Stimulated activated CD8-positive, alpha-beta memory T cell treated with anti-CD3 and anti-CD28 coated beads, Interleukin-12 subunit alpha, Interleukin-12 subunit beta, amount 100 ng/mL, for 24 hours (primary cell): ENCODE data around the gene SH3BGRL3.

Experiments
- DNase-seq: peaks from one replicate; pipeline ENCODE4 v3.0.0-alpha.2; 2020; ENCODE audit errors: extremely low read depth

Gene SH3BGRL3

DNA sequence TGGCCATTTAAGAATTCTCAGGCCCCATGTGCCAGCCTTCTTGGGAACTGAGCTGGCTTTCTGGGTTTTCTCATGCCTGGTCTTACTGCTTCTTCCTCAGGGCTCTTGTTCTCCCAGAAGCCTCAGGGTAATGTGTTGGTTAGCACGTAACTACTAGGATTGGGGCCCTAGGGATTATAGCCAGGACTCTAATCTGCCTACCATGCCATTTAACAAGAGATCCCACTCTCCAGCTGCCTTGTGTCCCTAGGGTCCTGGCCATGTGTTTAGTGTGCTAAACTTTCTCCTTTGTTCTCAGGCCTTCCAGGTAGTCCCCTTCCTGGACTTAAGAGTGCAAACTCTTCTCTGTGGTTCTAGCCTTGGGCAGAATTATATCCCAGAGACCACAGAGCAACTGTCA lies 2.2 kb upstream of the SH3BGRL3 start:
- no peak for DNase-seq

DNA sequence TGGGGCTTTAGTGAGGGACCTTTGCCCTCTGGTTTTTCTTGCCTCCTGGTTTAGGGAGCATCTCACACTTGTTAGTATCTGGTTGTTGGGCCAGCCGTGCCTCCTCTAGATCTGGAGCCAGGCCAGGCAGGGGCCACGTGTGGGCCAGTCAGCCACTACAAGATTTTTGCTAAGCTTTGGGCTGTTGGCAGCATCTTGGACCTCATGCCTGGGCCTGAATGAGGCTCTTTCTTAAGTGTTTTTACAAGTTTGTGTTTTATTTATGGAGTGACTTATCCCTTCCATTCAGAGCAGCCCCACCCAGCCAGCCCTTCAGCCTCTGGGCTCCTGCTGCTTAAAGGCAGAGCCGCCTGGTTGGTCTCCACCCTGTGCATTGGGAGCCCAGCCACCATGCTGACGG lies 1.6 kb upstream of the SH3BGRL3 start:
- no peak for DNase-seq

DNA sequence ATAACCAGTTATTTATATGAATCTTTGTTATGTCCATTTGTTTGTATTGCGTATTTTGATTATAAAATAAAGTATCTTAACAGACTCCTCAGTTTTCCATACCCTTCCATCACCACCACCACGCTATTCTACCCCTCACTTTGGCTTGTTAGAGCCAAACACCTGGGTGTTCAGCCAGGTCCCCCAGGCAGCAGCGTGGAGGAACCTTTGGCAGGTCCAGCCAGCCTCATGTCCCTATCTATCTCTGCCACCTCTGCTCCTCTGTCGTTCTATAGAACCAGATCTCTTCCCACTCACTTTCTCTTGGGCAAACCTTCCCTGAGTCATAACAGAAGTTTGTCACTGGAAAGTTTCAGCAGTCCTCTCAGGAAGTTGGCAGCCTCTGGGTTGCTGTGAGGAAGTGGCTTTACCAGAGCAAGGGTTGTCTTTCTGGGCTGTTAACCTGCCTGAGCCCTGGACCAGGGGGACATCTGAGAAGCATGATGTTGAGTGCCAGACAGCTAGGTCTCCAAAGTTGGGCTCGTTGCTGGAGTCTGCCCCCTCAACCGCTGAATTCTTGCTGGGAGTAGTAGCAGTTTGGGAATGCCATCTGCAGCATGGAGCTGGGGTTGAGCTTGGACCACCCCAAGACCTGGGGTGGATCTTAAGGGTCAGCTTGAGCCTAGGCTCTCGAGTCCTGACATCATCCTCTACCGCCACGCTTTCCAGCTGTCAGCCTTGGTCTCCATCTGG lies 996 bp upstream of the SH3BGRL3 start:
- DNase-seq, result no peak

DNA sequence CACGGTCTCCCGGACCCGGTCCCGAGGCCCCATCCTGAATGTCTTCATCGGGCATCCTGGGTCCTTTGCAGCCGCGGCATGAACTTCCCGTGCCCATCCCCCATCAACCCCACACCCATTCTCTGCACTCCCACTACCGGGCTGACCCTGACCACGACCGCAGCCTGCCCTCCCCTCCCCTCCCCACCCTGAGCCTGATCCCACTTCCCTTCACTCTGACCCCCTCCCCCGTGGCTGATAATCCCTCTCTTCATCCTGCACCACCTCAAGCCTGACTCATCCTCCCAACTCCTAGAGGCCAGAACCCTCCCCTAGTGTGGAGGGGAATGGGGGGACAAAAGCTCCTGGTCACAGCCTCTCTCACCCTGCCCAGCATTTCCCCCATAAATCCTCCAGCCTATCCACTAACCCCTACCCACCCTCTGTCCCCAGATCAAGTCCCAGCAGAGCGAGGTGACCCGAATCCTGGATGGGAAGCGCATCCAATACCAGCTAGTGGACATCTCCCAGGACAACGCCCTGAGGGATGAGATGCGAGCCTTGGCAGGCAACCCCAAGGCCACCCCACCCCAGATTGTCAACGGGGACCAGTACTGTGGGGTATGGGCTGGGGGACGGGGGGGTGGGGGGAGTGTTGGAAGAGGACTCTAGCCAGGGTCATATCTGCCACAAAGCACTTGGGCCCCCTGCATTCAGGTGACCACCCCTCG lies 602 bp downstream of the SH3BGRL3 start:
- DNase-seq, result no peak

DNA sequence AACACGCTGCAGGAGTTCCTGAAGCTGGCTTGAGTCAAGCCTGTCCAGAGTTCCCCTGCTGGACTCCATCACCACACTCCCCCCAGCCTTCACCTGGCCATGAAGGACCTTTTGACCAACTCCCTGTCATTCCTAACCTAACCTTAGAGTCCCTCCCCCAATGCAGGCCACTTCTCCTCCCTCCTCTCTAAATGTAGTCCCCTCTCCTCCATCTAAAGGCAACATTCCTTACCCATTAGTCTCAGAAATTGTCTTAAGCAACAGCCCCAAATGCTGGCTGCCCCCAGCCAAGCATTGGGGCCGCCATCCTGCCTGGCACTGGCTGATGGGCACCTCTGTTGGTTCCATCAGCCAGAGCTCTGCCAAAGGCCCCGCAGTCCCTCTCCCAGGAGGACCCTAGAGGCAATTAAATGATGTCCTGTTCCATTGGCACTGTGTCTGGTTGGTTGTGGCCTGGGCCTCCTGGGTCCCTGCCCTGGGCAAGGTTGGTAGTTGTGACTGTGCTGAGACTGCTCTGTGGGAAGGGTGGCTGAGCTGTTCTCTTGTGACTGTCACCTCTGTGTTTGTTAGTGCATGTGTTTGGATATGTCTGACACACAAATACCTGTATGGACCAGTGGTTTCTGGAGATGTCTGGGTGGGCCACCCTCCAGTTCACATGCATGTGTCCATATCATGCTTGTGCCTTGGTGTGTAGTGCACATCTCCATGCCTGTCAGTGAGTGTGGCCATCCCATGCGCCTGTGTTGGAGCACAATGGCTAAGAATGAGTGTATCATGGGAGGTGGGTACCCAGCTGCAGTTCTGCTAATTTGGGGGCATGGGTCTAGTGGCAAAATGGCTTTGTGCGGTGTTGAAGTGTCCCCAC lies 1.4 kb downstream of the SH3BGRL3 start:
- DNase-seq, result no peak

DNA sequence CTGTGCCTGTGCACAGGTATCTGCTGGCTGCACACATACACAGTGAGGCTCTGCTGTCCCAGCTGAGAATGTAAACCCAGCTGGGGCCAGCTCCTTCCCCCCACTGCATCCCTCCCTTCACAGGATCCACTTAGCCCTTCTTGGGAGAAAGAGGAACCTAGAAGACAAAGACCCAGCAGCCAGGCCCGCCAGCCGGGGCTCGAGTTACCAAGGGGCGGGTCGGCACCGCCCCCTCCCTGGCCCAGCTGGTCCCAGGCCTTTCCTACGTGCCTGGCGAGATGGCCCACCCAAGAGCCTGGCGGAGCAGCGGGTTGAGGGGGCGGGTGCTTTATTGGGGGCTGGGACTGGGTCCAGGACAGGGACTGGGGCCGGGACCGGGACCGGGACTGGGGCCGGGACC lies 2.1 kb downstream of the SH3BGRL3 start:
- no peak for DNase-seq

DNA sequence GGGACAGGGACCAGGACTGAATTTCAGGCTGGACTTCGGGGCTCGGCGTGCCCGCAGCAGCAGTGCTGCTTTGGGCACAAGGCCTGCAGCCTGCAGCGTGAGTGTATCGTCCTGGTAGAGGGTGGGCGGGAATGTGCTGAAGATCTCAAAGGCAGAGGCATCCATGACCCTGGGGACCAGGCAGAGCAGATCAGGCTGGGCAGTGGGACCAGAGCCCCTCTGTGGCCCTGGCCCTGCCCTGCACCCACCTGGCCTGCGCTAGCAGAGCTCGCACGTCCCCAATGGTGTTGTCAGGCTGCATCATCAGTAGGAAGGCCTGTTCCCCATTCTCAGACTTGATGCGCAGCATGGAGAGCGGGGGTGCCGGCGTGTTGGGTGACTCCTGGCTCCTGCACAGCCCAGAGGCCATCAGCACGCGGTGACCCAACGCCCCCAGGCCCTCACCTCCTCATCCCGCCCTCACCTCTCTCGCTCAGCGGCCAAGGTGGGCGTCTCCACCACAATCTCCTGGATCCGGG lies 2.6 kb downstream of the SH3BGRL3 start:
- no peak for DNase-seq

DNA sequence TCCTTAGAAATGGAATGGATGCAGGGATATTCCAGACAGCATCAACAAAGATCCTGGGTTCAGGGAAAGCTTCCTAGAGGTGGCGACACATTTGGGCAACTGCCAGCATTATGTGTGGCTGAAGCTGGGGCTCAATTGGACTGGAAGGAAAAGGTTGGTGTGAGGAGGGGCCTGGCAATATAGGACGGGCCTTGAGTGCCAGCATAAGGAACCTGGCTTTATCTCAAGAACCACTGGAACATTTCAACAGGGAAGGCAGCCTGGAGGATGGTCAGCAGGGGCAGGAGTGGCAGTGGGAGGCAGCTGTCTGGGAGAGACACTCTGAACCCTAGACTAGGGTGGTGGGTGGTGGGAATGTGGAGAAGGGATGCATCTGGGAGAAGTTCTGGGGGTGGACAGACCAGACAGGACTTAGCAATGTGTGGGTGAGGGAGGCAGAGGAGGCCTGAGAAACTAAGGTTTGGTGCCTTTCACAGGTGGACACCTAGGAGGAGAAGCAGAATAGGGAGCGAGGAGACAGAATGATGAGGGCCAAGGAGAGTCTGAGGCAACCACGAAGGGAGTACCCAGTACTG lies 3.5 kb downstream of the SH3BGRL3 start:
- DNase-seq, result no peak

DNA sequence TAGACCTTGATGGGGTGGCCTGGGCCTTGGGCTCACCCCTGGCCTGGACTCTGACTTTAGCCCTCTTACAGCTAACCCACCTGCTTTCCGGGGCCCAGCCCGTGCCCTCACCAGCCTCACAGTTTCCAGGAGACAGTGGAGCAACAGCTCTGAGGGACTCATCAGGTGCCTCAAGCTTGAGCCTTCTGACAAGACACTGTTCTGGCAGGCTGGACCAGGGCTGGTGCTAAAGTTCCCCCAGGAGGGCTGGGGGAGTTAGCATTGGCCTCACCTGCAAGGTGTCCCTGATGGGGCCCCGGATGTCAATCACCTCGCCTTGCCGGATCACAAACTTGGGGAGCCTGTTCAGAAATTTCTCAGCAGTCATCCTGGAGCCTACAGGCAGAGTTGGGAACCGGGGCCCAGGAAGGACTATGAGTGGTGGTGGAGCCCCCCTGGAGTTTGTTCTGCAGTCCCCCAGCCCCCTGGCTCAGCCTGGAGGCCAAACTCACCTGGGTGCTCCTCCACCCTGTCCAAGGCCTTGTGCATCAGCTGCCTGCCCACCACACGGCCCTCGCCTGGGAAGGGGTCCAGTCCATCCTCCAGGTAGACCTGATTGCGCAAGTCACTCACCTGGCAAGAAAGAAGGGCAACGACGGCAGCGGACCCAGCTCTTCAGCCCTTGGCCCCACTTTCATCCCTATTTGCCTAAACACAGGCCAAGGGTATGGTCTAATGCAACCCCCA lies 4.1 kb downstream of the SH3BGRL3 start:
- no peak for DNase-seq

DNA sequence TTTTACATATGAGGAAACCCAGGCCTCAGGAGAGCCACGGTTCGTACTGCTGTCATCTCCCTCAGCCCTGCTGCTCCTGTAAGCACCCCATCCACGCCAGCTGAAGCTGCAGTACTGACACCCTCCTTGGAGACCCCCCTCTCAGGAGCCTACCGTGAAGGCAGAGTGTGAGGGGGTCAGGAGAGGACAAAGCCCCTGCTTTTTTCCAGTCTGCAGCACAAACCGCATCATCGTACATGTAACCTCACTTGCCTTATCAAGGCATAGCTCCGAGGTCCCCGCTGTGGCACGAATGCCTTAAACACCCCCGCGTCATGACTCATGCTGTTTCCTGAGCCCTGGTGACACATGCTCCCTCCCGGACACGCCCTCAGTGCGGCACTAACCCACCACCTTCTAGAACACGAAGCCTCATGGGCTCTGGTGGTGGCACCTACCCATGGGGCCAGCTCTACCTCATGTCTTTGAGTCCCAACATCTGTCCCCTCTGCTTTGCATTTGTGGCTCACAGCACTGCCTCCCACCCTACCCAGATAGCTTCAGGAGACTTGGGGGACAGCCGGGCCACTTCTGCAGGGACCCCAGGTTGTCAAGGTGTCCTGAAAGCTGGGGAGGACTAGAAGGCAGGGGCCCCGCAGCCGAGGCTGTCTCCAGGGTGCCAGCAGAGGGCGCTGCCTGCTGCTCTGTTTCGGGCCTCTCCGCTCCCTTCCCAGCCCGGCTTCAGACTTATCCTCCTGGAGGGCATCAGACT lies 4.9 kb downstream of the SH3BGRL3 start:
- DNase-seq, result peak; percentile 90

DNA sequence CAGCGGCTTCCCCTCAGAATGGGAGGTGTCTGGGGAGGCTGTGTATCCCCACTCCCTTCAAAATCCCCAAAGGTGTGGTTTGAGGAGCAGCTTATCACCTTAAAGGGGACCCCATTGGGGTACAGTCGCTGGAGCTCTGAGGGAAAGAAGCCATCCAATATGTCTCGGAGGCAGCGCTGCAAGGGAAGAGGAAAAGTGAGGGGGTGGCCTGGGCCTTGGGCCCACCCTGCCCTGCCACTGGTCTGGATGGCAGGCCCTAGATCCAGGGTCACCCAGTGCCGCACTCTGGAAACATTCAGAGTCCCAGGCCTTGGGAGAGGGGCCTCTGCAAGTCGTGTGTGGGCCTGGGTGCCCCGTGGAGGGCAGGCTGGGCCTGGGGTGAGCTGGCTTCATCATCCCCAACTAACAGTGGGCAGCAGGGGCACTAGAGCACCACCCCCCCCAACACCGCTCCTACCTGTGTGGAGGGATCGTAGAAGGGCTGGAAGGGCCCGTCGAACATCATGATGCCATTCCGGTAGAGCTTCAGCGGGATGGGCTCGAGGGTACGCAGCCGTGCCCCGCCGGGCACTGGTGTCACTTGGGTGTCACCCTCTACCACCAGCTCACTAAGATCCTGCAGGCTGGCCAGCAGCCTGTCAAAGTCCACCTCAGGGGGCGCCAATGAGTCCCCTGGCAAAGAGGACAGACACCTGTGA lies 5.6 kb downstream of the SH3BGRL3 start:
- DNase-seq, result no peak

DNA sequence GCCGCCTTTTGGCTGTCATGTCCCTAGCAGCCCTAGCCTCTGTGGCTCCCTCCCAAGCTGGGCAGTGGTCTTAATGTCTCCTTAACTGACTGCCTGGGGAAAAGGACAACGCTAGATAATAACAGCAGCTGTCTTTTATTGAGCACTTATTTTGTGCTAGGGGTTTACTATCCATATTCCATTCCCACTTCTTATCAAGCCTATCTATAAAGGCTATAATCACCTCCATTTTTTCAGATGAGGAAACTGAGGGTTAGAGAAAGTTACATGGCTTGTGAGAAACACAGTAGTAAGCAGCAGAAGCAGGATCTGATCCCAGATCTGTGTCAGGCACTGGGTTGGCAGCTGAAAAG lies 6.2 kb downstream of the SH3BGRL3 start:
- no peak for DNase-seq

DNA sequence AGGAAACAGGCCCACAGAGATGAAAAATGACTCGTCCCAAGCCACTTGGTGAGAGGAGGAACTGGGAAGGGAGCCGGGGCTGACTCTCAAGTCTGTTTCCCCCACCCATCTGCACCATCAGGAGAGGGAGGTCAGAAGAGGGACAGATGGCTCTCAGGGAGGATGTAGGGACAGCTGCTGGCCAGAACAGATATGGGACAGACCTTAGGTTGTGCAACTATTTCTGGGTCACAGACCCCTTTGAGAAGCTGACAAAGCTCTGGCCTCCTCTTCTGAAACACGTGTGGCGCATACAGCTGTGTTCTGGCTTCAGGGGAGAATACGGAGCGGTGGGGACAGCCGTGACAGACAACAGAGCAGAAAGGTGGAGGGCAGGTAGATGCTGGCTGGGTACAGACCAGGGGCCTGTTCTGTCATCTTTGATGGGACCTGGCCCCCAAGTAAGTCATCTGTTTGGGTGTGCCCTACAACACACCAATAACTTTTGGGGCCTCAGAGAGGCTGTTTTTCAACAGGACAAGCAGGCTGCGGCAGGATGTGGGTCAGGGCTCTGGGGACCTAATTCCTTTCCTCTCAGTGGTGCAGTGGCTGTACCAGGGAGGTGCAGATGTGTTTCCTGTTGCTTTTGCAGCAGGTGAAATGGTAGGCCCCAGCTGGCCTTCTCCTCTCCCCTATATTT lies 7.3 kb downstream of the SH3BGRL3 start:
- no peak for DNase-seq

DNA sequence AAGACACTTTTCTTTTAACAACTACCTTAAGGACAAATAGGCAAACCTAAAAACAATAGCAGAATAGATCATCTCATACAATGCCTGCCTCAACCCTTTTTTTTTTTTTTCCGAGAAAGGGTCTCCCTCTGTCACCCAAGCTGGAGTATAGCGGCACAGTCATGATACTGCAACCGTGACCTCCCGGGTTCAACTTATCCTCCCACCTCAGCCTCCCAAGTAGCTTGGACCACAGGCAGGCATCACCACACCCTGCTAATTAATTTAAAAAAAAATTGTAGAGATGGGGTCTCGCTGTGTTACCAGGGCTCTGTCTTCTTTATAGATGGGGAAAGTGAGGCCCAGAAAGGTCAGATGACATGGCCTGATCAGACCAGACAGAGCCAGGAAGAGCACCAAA lies 7.9 kb downstream of the SH3BGRL3 start:
- no peak for DNase-seq

DNA sequence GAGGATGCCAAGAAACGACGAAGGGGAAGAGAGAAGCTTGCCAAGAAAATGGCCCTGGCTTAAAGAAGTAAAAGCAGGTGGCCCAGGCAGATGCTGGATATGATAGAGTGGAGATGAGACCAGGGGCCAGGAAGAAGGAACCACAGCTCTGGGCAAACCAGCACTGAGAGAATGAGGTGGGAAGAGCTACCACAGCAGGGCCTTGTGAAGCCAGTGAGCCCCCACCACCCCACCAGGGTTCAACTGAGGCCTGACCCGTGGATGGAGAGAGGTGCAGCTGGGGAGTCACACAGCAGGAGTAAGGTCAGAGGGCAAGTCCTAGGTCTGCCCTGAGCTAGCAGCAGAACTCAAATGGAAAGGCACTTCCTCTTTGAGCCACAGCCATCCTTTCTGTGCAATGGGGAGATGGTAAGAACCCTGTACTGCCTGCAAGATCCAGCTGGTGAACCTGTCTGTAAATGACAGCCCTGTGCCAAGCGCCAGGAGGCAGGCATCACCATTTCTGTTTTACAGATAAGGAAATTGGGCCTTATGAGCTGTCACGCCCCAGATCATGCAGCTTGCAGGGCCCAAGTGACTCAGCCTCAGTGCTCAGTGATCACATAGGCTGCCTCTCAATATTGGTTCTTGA lies 8.5 kb downstream of the SH3BGRL3 start:
- no peak for DNase-seq

DNA sequence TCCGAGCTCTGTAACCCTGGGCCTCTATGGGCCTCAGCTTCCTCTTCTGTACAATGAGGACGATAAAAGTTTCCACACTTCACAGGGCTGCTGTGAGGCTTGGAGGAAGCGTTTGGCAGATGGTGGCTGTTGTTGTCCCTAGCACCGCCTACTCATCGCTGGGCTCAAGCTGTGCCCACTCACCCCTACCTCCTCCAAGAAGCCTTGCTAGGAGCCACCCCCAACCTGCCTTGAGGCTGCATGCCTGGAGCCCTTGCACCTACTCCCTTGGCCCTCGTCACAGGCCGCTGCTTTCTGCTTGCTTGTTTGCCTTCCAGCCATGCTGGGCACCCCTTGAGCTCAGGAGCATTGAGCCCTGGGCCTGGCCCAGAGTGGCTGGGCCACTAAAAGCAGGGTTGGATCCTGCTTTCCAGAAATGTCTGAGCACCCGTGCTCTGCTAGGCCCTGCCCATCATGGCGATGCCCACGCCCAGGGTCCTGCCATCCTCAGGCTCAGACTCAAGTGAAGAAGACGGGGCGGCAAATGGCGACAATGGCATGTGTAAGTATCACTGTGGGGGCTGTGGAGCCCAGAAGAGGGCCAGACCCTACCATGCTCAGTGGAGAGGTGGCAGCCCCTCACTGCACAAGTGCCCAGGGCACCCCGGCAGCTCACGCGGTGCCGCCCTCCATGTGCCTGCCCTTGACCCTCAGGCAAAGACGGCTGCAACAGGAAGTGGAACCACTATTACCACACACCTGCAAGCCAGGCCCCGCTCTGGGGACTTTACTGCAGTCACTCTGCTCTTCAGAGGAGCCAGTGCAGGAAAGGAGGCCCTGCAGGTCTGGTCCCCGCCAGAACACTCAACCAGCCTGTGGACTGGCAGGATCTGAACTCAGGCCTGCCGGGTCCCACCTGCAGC lies 9.5 kb downstream of the SH3BGRL3 start:
- DNase-seq, result no peak

DNA sequence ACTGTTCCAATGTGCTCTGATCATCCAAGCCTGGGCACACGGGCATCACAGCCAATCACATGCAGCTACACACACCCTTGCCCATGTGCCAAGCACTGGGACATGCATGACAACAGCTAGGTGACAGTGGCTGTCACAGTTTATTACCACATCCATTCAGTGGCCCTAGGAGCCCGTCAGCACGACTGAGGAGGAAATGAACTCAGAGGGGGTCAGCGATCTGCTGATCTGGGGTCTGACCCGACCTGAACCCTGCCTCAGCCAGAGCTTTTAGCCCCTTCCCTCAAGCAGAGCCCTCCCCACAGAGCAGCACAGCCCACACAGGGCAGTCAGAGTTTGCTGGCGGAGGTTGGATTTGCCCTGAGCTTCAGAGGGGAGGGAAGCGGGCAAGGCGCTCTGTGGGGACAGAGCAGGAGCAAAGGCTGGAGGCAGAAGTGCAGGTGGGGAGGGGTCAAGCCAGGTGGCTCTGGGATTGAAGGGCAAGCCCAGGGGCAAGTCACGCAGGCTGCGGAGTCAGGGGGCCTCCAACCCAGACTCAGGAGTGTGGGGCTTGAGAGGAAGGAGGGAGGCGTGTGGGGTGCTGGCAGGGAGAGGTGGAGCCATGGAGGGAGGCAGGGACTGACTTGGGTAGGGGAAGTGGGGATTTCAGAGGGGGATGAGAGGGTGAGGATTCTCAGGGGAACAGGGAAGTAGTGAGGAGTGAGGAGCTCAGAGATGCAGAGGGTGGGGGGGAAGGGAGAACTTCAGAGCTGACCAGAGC lies 10.4 kb downstream of the SH3BGRL3 start:
- no peak for DNase-seq
